HG03175 (cell line): ENCODE results near the gene POLDIP2.
A peak's percentile ranks its signal among the peaks of the same experiment; 100 is the strongest.

ENCODE experiments used
- ATAC-seq: cut with Tn5 transposase; IDR thresholded peaks from one replicate; pipeline ENCODE4 v1.9.1; 2021; ENCODE audit warnings: mild to moderate bottlenecking, moderate library complexity; ENCODE audit not compliant: unreplicated experiment

POLDIP2 gene

DNA sequence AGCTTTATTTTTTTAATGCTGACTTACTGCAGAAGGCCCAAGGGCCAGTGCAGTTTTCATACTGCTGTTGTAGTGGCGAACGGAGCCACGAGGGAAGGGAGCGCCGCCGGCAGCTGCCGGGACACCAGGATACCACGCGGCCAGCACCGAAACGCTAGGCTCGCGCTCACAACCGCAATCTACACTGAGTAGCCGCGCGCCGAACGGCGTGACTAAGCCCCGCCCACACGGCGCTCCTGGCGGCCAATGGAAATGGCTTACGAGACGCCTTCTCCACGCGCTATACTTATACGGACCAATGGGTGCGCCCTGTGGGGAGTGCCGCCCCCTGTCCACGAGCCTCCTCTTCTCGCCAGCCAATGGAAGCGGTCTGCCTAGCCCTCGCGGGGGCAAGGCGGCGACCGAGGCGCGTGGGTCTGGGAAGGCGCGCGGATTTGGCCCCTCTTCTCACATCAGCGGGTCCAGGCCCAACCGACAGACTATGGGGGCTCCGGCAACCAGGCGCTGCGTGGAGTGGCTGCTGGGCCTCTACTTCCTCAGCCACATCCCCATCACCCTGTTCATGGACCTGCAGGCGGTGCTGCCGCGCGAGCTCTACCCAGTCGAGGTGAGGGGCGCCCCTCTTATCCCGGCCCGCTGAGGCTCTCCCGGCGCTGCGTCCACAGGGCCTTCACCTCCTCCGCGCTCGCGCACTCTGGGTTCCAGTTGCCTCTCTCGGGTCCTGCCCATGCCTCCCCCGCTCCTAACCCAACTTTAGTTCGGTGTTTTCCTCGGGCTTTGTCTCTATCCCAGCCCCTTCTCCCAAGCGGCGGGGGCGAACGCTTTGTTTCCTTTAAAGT is 38.3 kb downstream of the POLDIP2 start, which contains the start of gene TMEM97:
Gene TMEM97, plus strand, starts transcription at position 442 of the 839 bp plus-strand sequence. Its CDS starts 40 bp downstream, at position 482.
- peak; percentile 94 for ATAC-seq

DNA sequence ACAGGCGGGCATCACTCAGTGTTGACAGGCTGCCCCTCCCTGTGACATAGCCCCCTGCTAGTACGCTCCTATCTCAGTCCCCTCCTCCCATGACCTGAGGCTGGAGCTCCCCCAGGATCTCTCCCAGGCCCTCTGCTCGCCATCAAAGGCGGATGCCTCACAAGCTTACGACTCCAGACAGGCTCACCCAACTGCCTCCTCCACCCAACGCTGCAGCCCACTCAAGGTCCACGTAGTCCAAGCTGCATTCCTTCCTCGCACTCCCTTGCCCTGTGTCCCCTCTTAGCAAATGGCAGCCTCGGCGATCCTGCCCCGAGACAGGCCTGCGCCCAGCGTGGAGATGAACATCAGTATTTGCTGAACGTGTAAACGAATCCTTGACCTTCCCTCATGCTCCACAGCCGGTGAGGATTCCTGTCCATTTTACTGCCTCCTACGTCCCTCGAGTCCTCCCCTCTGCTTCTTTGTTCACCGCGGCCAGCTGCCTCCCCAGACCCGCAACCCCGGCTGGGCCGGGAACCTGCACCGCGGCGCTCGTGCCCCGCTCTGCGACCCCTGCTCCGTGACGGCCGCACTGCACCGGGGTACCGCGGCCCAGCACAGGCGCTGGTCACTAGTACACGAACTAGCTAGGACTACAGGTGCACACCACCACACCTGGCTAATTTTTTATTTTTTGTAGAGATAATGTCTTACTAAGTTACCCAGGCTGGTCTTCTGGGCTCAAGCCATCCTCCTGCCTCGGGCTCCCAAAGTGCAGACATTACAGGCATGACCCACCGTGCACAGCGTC is 39.2 kb downstream of the POLDIP2 start:
- ATAC-seq: peak; percentile 0

DNA sequence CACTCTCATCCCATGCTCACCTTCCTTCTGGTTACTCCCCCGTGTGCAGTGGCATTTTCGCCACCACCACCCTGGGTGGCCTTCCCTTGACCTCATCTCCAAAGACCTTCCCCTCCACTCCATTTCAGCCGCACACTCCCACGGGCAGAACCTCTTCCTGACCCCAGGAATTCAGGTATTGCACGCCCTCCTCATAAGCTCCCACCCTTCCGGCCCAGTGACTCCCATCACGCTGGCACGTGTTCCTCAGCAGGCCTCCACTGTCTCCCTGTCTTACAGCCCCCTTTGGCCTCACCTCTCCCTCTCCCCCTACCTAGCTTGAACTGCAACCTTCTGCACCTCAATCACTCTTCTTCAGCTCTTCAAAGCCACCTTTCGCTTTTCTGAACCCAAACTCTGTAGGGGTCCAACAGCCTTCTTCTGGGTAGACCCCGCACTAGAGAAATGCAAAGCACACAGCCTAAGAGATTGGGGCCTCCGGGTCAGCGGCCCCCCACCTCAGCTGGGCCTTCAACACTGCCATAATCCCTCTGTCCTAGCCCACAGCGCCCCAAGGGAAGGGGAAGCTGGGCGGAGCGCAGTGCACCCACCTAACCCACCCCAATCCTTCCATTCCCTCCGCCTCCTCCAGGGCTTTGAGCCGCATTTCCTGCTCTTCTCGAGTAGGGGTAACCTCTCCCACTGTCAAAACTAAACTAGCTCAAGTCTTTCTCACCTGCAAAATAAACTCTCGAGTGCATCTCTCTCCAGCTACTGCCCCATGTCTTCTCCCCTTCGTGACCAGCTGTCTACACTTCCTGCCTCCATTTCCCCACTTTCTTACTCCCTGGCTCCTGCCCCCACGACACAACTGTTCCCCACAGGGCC is 40.0 kb downstream of the POLDIP2 start:
- ATAC-seq: no peak

- ATAC-seq: no peak
These were observed 41.3 kb downstream of the POLDIP2 start for GRCh38 chr17:28315846-28316705.

GRCh38 chr17:28313841-28314240 is 43.5 kb downstream of the POLDIP2 start:
- ATAC-seq: no peak

DNA sequence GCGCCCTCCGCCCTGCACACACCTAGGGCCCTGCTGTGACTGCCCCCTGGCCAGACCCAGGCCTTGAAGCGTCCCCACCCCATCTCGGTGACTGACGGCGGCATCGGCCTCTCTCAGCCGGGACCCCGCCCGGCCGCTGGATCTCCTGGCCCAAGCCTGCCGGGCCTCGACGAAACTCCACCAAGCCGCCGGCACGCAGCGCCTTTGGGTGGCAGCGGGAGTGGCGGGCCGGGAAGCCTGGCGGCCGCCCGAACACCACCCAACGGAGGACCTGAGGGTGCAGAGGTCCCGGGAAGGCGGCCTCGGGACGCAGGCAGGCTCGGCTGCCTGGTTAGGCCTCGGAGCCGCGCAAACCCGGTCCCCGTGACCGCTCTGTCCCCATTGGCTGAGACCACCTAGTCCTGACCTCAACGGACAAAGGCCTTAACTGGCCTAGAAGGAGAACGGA is 50.3 kb downstream of the POLDIP2 start:
- ATAC-seq: no peak

GRCh38 chr17:28298449-28298848 is 58.9 kb downstream of the POLDIP2 start:
- ATAC-seq: no peak
